Measurements from ENCODE around the gene MARCKS.

DNA sequence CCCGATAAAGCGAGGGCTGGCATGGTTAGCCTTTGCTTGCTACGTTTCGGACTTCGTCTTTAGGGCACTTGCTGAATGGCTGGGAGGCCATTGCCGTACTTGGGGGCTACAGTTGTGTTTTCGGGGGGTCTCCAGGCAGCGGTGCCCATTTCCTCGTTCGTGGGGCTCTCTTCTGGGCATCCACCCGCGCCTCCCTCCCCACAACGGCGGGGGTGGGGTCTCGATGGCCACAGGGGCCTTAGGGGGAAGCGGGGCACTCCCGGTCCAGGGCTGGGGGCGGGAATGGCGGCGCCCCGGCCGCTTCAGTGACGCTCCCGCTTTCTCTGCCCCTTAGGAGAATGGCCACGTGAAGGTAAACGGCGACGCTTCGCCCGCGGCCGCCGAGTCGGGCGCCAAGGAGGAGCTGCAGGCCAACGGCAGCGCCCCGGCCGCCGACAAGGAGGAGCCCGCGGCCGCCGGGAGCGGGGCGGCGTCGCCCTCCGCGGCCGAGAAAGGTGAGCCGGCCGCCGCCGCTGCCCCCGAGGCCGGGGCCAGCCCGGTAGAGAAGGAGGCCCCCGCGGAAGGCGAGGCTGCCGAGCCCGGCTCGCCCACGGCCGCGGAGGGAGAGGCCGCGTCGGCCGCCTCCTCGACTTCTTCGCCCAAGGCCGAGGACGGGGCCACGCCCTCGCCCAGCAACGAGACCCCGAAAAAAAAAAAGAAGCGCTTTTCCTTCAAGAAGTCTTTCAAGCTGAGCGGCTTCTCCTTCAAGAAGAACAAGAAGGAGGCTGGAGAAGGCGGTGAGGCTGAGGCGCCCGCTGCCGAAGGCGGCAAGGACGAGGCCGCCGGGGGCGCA, 2.4 kb downstream of the MARCKS start:
- no peak for TF ChIP-seq MXI1 (conservative IDR thresholded peaks at IDR 0.05; ENCODE audit: poor library complexity, severe bottlenecking)
- TF ChIP-seq, protein P1, sequence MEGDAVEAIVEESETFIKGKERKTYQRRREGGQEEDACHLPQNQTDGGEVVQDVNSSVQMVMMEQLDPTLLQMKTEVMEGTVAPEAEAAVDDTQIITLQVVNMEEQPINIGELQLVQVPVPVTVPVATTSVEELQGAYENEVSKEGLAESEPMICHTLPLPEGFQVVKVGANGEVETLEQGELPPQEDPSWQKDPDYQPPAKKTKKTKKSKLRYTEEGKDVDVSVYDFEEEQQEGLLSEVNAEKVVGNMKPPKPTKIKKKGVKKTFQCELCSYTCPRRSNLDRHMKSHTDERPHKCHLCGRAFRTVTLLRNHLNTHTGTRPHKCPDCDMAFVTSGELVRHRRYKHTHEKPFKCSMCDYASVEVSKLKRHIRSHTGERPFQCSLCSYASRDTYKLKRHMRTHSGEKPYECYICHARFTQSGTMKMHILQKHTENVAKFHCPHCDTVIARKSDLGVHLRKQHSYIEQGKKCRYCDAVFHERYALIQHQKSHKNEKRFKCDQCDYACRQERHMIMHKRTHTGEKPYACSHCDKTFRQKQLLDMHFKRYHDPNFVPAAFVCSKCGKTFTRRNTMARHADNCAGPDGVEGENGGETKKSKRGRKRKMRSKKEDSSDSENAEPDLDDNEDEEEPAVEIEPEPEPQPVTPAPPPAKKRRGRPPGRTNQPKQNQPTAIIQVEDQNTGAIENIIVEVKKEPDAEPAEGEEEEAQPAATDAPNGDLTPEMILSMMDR (IDR thresholded peaks at IDR 0.05; ENCODE audit: poor library complexity, severe bottlenecking), result no peak
- no peak for TF ChIP-seq EZH2 (IDR thresholded peaks at IDR 0.05; ENCODE audit: borderline replicate concordance, insufficient read depth, low read length, poor library complexity, severe bottlenecking)
- TF ChIP-seq POLR2AphosphoS5 (IDR thresholded peaks at IDR 0.05), result no peak
